Nephron (organoid): ENCODE data around the gene HAND1.

Experiments used
- H3K27ac Mint-ChIP-seq, 3 experiments: 2 replicates each; pipeline ENCODE4 v1.8.0; 2020; ENCODE audit warnings: mixed read lengths in 3 of 3, mild to moderate bottlenecking in 2 of 3, moderate library complexity in 1 of 3
- H3K27me3 Mint-ChIP-seq: 2 replicates; pipeline ENCODE4 v1.8.0; 2021; ENCODE audit warnings: low read depth, mild to moderate bottlenecking, moderate library complexity, mixed read lengths
- H3K36me3 Mint-ChIP-seq: 2 replicates; pipeline ENCODE4 v1.8.0; 2020; ENCODE audit warnings: low read depth, mixed read lengths
- H3K4me1 Mint-ChIP-seq: 2 replicates; pipeline ENCODE4 v1.8.0; 2020; ENCODE audit warnings: mixed read lengths
- H3K4me3 Mint-ChIP-seq, 3 experiments: 2 replicates each; pipeline ENCODE4 v1.8.0; 2020; ENCODE audit warnings: mild to moderate bottlenecking in 3 of 3, mixed read lengths in 3 of 3, moderate library complexity in 2 of 3
- H3K9me3 Mint-ChIP-seq: 2 replicates; pipeline ENCODE4 v1.8.0; 2020; ENCODE audit warnings: mixed read lengths
- TF ChIP-seq, protein P1 (sequence below), 3 experiments: fragments of 200-600 bp; sonication (generic); IDR thresholded peaks; one replicate each; pipeline ENCODE4 v1.5.0; 2021; ENCODE audit warnings: antibody characterized with exemption in 3 of 3; ENCODE audit not compliant: unreplicated experiment in 3 of 3

The HAND1 gene

DNA sequence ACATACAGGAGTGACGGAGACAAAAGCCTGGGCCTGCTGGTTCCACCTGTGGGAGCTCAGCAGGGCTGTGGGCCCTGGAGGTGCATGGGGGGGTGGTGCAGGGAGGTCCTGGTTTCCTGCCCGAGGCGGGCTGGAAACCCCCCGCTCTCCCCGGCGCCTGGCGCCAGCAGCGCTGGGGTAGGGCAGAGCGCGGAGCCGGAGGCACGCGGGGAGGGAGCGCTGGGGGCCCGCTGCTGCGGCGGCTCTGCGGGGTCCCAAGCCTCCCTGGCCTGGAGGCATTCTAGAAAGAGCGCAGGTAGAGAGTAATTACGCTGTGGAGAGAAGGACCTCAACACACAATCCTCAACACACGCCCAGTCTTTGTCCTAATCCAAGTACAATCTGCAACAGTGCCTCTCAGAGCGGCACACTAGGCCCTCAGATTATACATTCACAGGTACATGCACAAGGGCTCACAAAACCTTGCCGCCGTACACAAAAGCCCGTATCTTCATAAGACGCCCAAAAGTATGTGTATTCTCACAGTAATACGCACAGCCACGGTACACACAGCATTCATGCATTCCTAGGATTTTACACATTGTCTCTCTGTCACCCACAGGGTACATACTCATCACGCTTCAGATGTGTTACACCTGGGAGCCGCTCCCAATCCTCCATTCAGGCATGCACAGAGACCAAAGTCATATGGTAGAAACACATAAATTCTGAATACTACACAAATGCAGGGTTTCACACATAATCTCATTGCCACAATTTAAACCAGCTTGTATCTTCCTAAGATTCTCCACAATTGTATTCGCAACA is 2.1 kb upstream of the HAND1 start:
- peaks cover 100% of the 10 kb centered on the region for H3K27me3 Mint-ChIP-seq
- peak overlapping the region in 1 of 3 experiments; percentile 2 for H3K4me3 Mint-ChIP-seq
- H3K4me1 Mint-ChIP-seq, result peaks cover 45% of the 10 kb centered on the region
- no peak overlapping the region for H3K27ac Mint-ChIP-seq
- H3K9me3 Mint-ChIP-seq, result no peaks in the 10 kb centered on the region
- TF ChIP-seq, protein P1, sequence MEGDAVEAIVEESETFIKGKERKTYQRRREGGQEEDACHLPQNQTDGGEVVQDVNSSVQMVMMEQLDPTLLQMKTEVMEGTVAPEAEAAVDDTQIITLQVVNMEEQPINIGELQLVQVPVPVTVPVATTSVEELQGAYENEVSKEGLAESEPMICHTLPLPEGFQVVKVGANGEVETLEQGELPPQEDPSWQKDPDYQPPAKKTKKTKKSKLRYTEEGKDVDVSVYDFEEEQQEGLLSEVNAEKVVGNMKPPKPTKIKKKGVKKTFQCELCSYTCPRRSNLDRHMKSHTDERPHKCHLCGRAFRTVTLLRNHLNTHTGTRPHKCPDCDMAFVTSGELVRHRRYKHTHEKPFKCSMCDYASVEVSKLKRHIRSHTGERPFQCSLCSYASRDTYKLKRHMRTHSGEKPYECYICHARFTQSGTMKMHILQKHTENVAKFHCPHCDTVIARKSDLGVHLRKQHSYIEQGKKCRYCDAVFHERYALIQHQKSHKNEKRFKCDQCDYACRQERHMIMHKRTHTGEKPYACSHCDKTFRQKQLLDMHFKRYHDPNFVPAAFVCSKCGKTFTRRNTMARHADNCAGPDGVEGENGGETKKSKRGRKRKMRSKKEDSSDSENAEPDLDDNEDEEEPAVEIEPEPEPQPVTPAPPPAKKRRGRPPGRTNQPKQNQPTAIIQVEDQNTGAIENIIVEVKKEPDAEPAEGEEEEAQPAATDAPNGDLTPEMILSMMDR (IDR thresholded peaks at IDR 0.05; ENCODE audit: unreplicated experiment in 3 of 3), result no peak
- H3K36me3 Mint-ChIP-seq, result no peaks in the 10 kb centered on the region

DNA sequence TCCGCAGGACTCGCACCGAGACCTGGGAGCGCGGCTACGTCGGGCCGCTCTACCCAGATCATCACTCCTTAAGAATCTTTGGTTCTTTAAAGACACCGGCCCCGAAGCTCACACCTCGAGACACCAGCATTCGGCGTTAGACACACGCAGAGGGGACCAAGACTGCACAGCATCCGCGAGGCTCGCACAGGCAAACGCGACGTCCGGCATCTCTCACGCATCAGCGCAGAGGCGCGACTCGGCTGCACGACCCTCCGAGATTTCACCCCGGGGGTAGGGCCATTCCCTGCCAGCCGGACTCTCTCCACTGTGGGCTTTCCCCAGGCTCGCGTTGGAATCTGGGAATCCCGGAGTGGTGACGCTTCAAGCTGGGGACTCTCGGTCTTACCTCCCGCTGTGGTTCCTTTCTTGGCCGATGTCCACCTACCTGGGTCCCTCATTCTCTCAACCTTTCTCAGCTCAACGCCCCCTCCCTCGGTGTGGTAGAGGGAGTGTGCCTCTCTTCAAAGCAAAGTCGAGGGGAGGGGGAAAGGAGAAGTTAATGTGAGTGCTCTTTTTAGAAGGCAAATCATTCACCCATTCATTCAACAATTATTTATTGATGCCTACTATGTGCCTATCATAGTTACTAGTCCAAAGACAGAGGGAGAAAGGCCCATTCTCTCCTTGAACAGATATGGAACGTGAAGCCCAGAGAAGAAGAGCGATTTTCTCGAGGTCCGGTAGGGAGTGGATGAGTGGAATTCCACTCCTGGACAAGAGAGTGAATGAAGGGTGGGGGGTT is 1.3 kb upstream of the HAND1 start:
- Mint-ChIP-seq H3K9me3 (no peaks in the 10 kb centered on the region), H3K4me1 (peaks cover 53% of the 10 kb centered on the region), H3K27ac (no peak overlapping the region), H3K36me3 (no peaks in the 10 kb centered on the region), H3K4me3 (peak overlapping the region; percentile 34 to 68 (median 43)), H3K27me3 (peaks cover 100% of the 10 kb centered on the region)
- TF ChIP-seq, protein P1 (IDR thresholded peaks at IDR 0.05; ENCODE audit: unreplicated experiment in 3 of 3), result no peak

DNA sequence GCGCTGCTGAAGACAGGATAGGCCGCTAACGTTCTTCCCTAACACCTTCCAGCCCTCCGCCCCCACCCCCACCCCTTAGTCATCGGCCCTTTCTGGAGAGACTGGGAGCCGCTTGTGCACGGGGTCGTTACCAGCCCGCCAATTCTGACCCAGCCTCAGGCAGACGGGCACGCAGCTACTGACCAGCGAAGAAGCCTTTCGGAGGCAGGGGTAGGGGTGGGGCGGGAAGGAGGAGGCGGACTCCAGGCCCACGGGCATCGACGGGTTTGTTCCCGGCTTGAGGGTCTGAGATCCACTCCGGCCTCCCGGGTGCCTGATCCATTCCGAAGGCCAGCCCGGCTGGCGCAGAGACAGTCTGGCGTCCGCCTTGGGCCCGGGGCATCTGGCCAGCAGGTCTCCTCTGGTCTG is 729 bp upstream of the HAND1 start:
- TF ChIP-seq, protein P1 (IDR thresholded peaks at IDR 0.05; ENCODE audit: unreplicated experiment in 3 of 3), result no peak
- peaks cover 54% of the 10 kb centered on the region for H3K4me1 Mint-ChIP-seq
- no peak overlapping the region for H3K27ac Mint-ChIP-seq

DNA sequence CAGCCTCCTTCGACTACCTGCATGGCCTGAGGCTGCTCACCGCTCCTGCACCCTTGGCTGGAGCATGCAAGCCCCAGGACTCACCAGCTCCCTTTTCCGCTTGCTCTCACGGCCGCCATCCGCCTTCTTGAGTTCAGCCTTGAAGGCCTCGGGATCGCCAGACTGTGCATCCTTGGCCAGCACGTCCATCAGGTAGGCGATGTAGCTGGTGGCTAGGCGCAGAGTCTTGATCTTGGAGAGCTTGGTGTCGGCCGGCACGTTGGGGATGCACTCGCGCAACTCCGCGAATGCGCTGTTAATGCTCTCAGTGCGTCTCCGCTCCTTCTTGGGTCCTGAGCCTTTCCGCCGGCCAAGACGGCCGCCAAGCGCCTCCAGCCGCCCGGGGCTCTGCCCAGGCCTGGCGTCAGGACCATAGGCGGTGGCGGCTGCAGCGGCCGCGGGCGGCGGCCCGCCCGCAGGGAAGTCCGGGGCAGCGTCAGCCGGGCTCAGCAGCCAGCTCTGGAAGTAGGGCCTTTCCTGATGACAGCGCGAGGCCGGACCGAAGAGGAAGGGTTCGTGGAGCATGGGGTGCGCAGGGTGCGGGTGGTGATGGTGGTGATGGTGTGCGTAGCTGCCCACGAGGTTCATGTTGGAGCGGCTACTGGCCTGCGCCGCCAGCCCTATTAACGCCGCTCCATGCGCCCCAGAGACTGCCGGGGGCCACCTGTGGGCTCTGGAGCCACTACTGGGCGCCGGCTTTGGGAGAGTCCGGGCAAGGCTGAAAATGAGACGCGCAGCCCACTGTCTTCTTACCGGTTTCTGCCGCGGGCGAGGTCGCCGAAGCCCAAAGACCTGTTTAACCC is 424 bp downstream of the HAND1 start:
- no peaks in the 10 kb centered on the region for H3K9me3 Mint-ChIP-seq
- H3K4me3 Mint-ChIP-seq, result peak overlapping the region; percentile 35 to 55 (median 43)
- TF ChIP-seq, protein P1 (IDR thresholded peaks at IDR 0.05; ENCODE audit: unreplicated experiment in 3 of 3), result no peak
- no peak overlapping the region for H3K27ac Mint-ChIP-seq
- H3K4me1 Mint-ChIP-seq, result peaks cover 52% of the 10 kb centered on the region
- H3K36me3 Mint-ChIP-seq, result no peaks in the 10 kb centered on the region
- H3K27me3 Mint-ChIP-seq, result peaks cover 100% of the 10 kb centered on the region

More for the DNA sequence above, 729 bp upstream of the HAND1 start:
- Mint-ChIP-seq H3K9me3 (no peaks in the 10 kb centered on the region), H3K4me3 (no peak overlapping the region), H3K36me3 (no peaks in the 10 kb centered on the region), H3K27me3 (peaks cover 100% of the 10 kb centered on the region)

DNA sequence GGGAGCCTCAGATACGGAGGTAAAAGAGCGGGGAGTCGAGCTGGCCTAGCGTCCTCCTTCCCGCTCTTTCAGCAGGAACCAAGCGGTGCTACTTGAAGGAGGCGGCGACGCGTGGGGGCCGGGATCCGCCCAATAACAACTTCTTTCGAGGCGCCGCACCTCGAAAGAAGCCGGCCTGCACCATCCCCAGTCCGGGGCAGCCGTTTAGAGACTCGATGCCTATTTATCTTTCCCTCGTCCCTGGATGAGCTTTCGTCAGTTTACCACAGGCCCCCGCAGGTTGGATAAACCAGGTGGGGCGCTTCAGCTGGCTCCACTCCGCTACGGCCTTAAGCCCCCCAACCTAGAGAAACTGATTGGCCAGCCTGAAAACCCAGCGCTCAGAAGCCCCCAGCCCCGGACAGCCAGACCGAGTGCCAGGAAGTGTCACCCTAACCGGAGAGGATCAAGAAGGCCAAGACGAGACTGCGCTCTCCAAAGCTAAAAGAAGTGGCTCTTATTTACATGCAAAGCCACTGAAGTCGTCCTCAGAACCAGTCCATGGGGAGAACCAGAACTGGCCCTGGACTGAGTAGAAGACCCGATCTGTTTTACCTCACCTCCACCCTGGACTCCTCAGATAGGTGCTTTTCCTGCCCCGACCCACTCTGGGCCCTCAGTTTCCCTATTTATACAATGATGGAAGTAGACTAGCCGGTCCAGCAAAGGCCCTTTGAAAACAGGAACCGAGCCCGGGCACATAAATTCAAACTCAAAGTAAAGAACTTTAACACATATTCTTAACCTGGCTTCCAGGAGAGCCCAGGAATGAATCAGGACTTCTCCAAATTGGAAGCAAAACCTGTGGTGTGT is 1.4 kb downstream of the HAND1 start:
- TF ChIP-seq, protein P1 (IDR thresholded peaks at IDR 0.05; ENCODE audit: unreplicated experiment in 3 of 3), result no peak
- H3K27me3 Mint-ChIP-seq, result peaks cover 100% of the 10 kb centered on the region

More for the DNA sequence above, 1.4 kb downstream of the HAND1 start:
- no peaks in the 10 kb centered on the region for H3K36me3 Mint-ChIP-seq
- peak overlapping the region in 1 of 3 experiments; percentile 11 for H3K4me3 Mint-ChIP-seq
- no peak overlapping the region for H3K27ac Mint-ChIP-seq
- H3K9me3 Mint-ChIP-seq, result no peaks in the 10 kb centered on the region
- peaks cover 52% of the 10 kb centered on the region for H3K4me1 Mint-ChIP-seq
